HG03060 (cell line): ENCODE data around the gene B3GNT8.
A peak's percentile ranks its signal among the peaks of the same experiment; 100 is the strongest.
"Not testable (repeated sequence)": the region's sequence is repeated elsewhere in the genome, so short reads cannot be mapped to it uniquely, and the experiment has no call there.

Experiments
- ATAC-seq: cut with Tn5 transposase; IDR thresholded peaks from one replicate; pipeline ENCODE4 v1.9.1; 2021; ENCODE audit warnings: low read depth, moderate number of reproducible peaks; ENCODE audit not compliant: unreplicated experiment

The B3GNT8 gene, protein sequence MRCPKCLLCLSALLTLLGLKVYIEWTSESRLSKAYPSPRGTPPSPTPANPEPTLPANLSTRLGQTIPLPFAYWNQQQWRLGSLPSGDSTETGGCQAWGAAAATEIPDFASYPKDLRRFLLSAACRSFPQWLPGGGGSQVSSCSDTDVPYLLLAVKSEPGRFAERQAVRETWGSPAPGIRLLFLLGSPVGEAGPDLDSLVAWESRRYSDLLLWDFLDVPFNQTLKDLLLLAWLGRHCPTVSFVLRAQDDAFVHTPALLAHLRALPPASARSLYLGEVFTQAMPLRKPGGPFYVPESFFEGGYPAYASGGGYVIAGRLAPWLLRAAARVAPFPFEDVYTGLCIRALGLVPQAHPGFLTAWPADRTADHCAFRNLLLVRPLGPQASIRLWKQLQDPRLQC

DNA sequence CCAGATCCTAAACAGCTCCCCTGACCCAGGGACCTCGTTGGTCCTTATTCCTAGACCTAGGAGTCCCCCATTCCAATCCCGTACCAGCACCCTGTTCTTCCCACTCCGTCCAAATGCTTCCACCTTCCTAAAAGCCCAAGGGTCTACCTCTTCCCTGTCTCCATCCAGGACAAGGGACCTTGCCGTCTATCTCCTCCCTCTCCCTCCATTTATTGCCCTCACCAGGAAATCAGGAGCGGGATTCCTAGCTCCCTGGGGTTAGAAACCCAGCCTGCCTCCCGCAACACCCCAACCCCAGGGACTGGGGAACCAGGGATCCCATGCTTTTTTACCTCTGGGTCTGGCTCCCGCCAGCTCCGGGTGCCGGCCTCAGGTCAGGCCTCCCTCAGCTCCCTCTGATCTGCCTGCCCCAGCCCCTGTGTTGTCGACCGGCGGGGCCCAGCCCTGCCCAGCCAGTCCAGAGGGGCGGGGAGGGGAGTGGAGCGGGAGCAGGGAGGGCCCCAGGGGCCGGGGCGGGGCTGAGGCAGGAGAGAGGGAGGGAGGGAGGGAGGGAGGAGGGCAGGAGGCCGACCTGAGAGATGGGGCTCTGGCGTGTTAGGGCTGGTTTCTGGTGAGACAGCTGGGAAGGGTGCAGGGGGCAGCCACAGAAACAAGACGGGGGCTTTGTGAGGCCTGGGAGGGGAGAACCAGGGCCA is at the start of gene B3GNT8:
Gene B3GNT8, minus strand, starts transcription at position 423 of the 695 bp plus-strand sequence. CDS start 596 bp downstream, outside the sequence.
- ATAC-seq: no peak

DNA sequence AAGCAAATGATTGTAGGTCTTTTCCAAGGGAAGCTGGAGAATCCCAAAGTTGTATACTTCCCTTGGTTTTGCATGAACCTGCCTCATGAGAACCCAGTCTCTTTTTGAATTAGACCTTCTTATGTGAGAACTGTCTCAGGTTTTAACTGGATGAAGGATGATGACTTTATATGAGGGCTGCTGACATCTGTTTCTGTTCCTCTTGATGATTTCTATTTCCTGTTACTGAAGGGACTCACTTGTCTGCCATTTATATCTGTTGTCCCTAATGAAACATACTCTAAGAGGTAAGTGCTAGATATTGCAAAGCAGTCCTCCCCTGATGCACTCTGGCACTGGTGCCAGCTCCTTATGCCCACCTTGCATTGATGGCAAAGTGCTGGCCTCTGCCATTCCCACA is 49.4 kb upstream of the B3GNT8 start:
- no peak for ATAC-seq

DNA sequence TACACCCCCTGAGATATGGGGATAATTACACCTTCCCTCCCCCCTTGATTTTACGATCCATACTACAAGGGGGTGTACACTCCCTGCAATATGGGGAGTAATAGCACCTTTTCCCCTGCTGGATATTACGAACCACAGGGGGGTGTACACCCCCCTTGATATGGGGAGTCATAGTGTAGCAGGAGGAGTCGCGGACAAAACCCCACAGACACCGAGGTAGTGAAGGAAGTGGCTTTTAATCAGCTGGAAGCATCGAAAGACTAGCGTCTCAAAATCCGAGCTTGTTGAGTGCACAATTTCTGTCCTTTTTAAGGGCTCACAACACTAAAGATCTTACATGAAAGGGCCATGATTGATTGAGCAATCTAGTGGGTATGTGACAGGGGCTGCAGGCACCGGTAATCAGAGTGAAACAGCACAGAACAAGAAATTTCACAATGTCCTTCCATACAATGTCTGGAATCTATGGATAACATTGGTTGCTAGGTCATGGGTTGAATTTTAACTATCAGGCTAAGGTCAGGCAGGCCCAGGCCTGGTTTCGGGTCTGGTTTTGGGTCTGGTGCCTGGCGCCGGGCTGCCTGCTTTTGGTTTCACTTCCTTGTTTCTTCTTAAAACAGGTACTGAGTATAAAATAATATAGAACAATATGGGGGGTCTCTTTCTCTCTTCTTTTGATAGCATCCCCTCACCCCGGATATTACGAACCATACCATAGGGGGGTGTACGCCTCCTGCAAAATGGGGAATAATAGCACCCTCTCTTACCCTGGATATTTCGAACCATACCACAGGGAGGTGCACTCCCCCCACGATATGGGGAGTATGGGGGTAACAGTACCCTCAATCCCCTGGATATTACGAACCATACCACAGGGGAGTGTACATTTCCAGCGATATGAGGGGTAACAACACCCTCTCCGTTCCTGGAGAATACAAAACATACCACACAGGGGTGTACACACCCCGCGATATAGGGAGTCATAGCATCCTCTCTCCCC is 36.4 kb upstream of the B3GNT8 start:
- not testable (repeated sequence) for ATAC-seq

- no peak for ATAC-seq
These were observed 35.3 kb upstream of the B3GNT8 start for GRCh38 chr19:41462497-41462896.

GRCh38 chr19:41457241-41457640 is 30.1 kb upstream of the B3GNT8 start:
- no peak for ATAC-seq

- ATAC-seq: no peak
These were observed 29.3 kb upstream of the B3GNT8 start for GRCh38 chr19:41456342-41456918.

GRCh38 chr19:41455936-41456335 is 28.8 kb upstream of the B3GNT8 start:
- no peak for ATAC-seq

DNA sequence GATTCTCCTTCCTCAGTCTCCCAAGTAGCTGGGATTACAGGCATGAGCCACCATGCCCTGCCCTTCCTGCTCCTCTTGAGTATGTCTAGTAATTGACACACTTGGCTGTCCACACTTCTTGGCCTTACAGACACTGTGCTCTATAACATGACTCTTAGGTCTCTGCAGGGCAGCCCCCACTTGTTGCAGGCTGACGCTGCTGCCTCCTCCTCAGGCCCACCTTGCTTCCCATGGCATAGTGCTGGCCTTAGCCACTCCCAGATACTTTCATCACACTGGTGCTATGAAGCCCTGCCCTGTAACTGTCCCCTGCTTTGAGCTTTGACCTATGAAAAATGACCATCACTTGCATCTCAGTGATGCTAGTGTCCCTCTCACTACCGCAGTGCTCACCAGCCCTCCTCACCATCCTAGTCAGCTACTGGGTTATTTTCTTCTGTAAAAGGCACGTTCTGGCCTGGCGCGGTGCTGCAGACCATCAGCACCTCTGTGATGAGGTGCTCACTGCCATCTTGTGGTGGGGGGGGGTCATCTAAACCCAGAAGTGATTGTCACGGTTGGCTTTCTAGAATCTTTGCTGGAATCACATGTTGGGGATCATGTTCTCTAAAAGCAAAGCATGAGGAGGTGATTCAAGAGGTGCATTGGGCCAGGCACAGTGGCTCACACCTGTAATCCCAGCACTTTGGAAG is 25.6 kb upstream of the B3GNT8 start:
- ATAC-seq: no peak

- ATAC-seq: no peak
These were observed 22.6 kb upstream of the B3GNT8 start for GRCh38 chr19:41449865-41450178.

DNA sequence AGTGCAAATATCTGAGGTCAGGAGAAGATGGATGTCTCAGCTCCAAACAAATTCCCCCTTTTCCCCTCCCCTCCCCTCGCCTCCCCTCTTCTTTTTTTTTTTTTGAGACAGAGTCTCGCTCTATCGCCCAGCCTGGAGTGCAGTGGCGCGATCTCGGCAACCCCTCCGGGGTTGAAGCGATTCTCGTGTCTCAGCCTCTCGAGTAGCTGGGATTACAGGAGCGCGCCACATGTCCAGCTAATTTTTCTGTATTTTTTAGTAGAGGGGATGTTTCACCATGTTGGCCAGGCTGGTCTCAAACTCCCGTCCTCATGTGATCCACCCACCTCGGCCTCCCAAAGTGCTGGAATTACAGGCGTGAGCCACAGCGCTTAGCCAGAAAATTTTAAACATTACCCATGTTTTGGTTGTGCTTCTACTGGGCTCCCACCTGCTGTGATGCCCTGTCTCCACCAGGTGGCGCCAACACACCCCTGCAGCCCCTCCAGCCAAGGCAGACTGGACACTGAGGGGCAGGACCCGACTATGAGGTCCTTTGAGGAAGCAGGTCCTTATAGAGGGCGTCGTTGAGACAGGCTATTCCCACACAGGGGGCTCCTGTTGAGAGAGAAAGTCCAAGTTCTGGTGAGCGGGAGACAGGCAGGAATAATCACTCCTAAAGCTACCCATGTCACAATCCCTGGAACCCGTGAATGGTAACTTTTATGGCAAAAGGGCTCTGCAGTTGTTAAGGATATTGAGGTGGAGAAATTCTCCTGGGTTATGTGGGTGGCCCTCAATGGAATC is 22.1 kb upstream of the B3GNT8 start:
- no peak for ATAC-seq

DNA sequence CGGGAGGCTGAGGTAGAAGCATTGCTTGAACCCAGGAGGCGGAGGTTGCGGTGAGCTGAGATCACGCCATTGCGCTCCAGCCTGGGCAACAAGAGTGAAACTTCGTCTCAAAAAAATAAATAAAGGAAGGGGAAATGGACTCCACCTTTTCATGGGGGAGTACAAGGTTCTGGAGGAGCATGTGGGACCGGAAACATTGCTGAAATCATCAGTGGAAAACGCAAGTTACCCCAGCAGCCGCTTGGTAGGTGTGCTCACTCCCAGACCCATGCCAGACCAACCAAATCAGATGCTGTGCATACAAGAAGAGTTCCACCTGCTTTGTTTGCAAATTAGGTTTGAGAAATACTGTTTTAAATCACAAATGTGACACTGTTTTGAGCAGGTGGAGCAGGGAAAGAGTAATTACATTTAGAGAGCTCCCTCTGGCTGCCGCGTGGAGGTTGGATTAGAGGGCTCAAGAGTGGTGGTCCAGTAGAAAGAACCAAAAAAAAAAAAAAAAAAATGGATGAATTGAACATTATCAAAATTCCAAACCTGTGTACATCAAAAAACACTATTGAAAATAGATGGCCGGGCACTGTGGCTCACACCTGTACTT is 20.7 kb upstream of the B3GNT8 start:
- no peak for ATAC-seq

GRCh38 chr19:41445575-41445974 is 18.4 kb upstream of the B3GNT8 start:
- no peak for ATAC-seq

GRCh38 chr19:41443813-41444455 is 16.8 kb upstream of the B3GNT8 start:
- ATAC-seq: no peak

DNA sequence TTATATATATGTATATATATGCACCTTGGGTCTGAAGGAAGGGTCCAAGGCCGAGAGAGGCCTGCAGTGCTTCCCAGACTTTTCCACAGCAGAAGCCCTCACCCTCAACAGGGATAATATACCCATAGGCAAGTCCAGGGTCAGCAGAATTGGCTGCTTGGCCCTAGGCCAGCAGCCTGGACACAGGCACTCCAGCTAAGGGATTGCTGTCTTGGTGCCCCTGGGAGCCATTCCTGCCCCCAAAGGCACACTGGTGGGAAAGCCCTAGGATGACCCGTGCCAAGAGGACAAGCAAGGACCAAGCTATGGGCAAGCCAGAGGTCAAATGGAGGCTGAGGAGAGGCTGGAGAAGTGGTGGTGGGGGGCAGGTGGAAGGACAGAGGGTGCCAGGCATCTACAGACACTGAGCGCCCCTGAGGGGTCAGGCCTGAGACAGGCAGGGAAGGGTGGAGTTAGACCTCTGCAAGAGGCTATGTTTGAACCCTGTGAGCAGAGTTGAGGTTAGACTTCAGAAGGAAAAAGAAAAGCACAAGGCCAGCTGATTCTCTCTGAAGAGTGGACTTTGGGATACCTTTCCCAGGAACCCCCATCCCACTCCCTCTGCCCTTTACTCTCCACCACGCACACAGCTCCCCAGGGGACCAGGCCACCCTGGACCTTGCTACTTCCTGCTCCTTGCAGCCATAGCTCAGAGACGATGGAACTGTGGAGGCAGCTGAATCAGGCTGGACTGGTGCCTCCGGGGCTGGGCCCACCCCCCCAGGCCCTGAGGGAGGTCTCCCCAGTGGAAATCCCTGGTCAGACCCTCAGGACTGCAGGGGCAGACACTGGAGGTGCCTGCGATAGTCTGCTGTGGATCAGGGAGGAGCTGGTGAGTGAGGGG is 15.5 kb upstream of the B3GNT8 start, which contains the start of gene ERICH4:
Gene ERICH4, plus strand, starts transcription at position 684 of the 883 bp plus-strand sequence. Its CDS starts 14 bp downstream, at position 698.
- no peak for ATAC-seq

DNA sequence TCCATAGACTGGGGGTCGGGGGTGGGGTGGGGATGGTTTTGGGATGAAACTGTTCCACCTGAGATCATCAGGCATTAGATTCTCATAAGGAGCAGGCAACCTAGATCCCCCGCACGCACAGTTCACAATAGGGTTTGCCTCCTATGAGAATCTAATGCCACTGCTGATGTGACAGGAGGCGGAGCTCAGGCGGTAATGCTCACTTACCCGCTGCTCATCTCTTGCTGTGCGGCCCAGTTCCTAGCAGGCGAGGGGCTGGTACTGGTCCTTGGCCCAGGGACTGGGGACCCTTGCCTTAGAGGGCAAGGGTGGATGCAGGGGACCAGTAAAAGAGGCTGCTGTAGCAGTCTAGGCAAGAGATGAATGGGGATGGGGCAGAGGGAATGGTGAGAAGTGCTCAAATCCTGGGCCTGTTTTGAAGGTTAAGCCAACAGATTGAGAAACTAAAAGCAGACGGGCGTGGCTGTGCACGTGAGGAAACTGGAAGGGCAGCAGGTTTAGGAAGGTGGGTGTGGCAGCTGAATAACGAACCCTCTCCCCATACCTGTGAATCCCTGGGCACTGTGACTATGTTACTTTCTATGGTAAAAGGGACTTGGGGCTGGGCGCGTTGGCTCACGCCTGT is 14.3 kb upstream of the B3GNT8 start:
- no peak for ATAC-seq

- ATAC-seq: peak; percentile 83
These were observed 12.5 kb upstream of the B3GNT8 start, which contains the start of gene DMAC2 for GRCh38 chr19:41439441-41440222. DMAC2 (minus strand) TSS chr19:41439912; CDS start chr19:41439899, 13 bp downstream.
